Right atrium auricular region (tissue), 2 donors: ENCODE data around the gene DEFB125. TPM values are rescaled to one million over a fixed set of nuclear protein-coding genes. Genes with fewer than 3 reads are reported as not detected.

Experiments used
- DNase-seq: peaks from one replicate; pipeline ENCODE4 v3.0.0-alpha.2; 2019; ENCODE audit warnings: low spot score
- H3K27ac ChIP-seq, 2 donors: fragments of 200-600 bp; sonication (generic); 1 replicate in 1 of 2; 2 replicates in 1 of 2; pipeline ENCODE4 v1.5.1; 2016 to 2019
- H3K27me3 ChIP-seq, 2 donors: fragments of 200-600 bp; sonication (generic); one replicate each; pipeline versions ENCODE4 v1.5.1 to v1.6.0; 2017 to 2019
- H3K36me3 ChIP-seq: fragments of 200-600 bp; sonication (generic); one replicate; pipeline ENCODE4 v1.5.1; 2016
- H3K4me1 ChIP-seq, 2 donors: fragments of 200-600 bp; sonication (generic); one replicate each; pipeline versions ENCODE4 v1.5.1 to v1.6.0; 2017 to 2019
- H3K4me3 ChIP-seq, 2 donors: fragments of 200-600 bp; sonication (generic); 1 replicate in 1 of 2; 2 replicates in 1 of 2; pipeline ENCODE4 v1.5.1; 2017 to 2019; ENCODE audit warnings: mild to moderate bottlenecking in 1 of 2, moderate library complexity in 1 of 2
- H3K9me3 ChIP-seq, 2 donors: fragments of 200-600 bp; sonication (generic); one replicate each; pipeline ENCODE4 v1.5.1; 2019
- CTCF ChIP-seq, 2 donors: fragments of 200-600 bp; sonication (generic); IDR thresholded peaks; one replicate each; pipeline ENCODE4 v1.5.1; 2019; ENCODE audit warnings: antibody characterized with exemption in 2 of 2
- total RNA-seq, 2 donors: library from RNA; depleted of rRNA; stranded (reverse); fragments of >200 nt; gene quantifications; one replicate each; pipeline ENCODE4 v1.1.0, GENCODE V29; 2016

The DEFB125 gene, protein sequence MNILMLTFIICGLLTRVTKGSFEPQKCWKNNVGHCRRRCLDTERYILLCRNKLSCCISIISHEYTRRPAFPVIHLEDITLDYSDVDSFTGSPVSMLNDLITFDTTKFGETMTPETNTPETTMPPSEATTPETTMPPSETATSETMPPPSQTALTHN
- total RNA-seq: not detected

GRCh38 chr20:87401-87800 lies at the start of gene DEFB125:
Gene DEFB125, plus strand, starts transcription at chr20:87672. Its CDS starts 38 bp downstream, at chr20:87710.
- Histone ChIP-seq H3K4me3 (no peak within 1 kb of the TSS), H3K27ac (no peak within 1 kb of the TSS), H3K36me3 (no peaks in the 10 kb centered on the region), H3K9me3 (peaks cover 6% of the 10 kb centered on the region in 2 donors), H3K27me3 (no peaks in the 10 kb centered on the region), H3K4me1 (no peaks in the 10 kb centered on the region)
- TF ChIP-seq CTCF (IDR thresholded peaks at IDR 0.05): no peak
- DNase-seq: no peak

- Histone ChIP-seq H3K4me3 (no peak overlapping the region), H3K4me1 (no peaks in the 10 kb centered on the region), H3K36me3 (no peaks in the 10 kb centered on the region), H3K27me3 (no peaks in the 10 kb centered on the region), H3K27ac (no peak overlapping the region), H3K9me3 (no peaks in the 10 kb centered on the region)
- no peak for TF ChIP-seq CTCF (IDR thresholded peaks at IDR 0.05)
- no peak for DNase-seq
These were observed 27.2 kb upstream of the DEFB125 start for GRCh38 chr20:60035-60918.

- H3K4me1 ChIP-seq: no peaks in the 10 kb centered on the region
- TF ChIP-seq CTCF (IDR thresholded peaks at IDR 0.05): no peak
- H3K27me3 ChIP-seq: no peaks in the 10 kb centered on the region
- no peaks in the 10 kb centered on the region for H3K9me3 ChIP-seq
- no peak overlapping the region for H3K27ac ChIP-seq
- H3K4me3 ChIP-seq: no peak overlapping the region
- no peak for DNase-seq
- H3K36me3 ChIP-seq: no peaks in the 10 kb centered on the region
These were observed 26.2 kb upstream of the DEFB125 start for GRCh38 chr20:61230-61629.

GRCh38 chr20:61757-62156 lies 25.7 kb upstream of the DEFB125 start:
- Histone ChIP-seq H3K4me1 (no peaks in the 10 kb centered on the region), H3K27me3 (no peaks in the 10 kb centered on the region), H3K36me3 (no peaks in the 10 kb centered on the region), H3K9me3 (no peaks in the 10 kb centered on the region), H3K4me3 (no peak overlapping the region), H3K27ac (no peak overlapping the region)
- TF ChIP-seq CTCF (IDR thresholded peaks at IDR 0.05): no peak
- no peak for DNase-seq

DNA sequence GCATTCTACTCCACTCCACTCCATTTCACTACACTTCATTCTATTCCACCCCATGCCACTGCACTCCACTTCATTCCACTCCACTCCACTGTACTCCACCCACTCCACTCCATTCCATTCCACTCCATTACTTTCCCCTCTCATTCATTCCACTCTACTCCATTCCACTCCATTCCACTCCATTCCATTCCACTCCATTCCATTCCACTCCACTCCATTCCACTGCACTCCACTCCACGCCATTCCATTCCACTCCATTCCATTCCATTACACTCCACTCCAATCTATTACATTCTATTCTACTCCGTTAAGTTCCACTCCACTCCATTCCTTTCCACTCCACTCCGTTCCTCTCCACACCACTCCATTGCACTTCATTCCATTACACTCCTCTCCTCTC lies 25.0 kb upstream of the DEFB125 start:
- DNase-seq: no peak
- H3K9me3 ChIP-seq: no peaks in the 10 kb centered on the region
- no peak overlapping the region for H3K4me3 ChIP-seq
- no peak for TF ChIP-seq CTCF (IDR thresholded peaks at IDR 0.05)
- H3K27ac ChIP-seq: no peak overlapping the region
- no peaks in the 10 kb centered on the region for H3K36me3 ChIP-seq
- H3K27me3 ChIP-seq: no peaks in the 10 kb centered on the region
- no peaks in the 10 kb centered on the region for H3K4me1 ChIP-seq
